Loucy (cell line): ENCODE data around the gene PDXP.

Source experiments
- CTCF ChIP-seq: fragments of 200-600 bp; sonication (generic); conservative IDR thresholded peaks from 2 replicates; pipeline ENCODE4 v1.5.1; 2014; ENCODE audit warnings: mild to moderate bottlenecking, antibody characterized with exemption, low read length
- EZH2phosphoT487 ChIP-seq: fragments of 200-600 bp; IDR thresholded peaks from 2 replicates; pipeline ENCODE4 v1.6.1; 2018; ENCODE audit warnings: antibody characterized with exemption, mild to moderate bottlenecking, moderate library complexity, borderline replicate concordance

GRCh38 chr22:37640591-37641560 lies 17.6 kb upstream of the PDXP start:
- TF ChIP-seq CTCF (no peak), EZH2phosphoT487 (no peak)
